OCI-LY7 (cell line): ENCODE data around the gene FNDC3B.

Source experiments
- EZH2phosphoT487 ChIP-seq: fragments of 200-600 bp; sonication (generic); IDR thresholded peaks from 2 replicates; pipeline ENCODE4 v1.6.1; 2018; ENCODE audit warnings: low read depth, borderline replicate concordance, mild to moderate bottlenecking, mixed run types, antibody characterized with exemption, low read length, moderate library complexity, mixed read lengths
- TF ChIP-seq, protein P1 (sequence below): fragments of 200-600 bp; sonication (generic); conservative IDR thresholded peaks from 2 replicates; pipeline ENCODE4 v1.5.1; 2014; ENCODE audit warnings: mild to moderate bottlenecking, antibody characterized with exemption, low read length, moderate library complexity, mixed read lengths

DNA sequence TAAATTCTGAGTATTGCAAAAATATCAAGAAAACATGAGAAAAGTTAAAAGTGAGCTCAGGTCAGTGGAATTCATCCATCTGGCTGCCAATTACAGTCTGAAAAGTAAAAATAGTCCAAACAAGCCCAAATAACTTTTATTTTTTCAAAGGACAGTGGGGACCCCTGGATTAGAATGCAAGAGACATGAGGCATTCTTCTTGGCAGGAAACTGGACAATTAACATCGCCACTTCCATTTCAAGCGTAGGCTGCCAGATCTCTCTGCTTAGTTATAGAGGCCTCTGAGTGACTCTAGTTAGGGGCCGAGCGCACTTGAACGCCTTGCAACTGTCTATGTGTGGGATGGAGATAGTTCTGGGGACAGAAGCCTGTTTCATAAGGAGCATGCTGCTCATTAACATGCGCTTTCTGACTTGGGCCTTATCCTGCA is 219.7 kb downstream of the FNDC3B start:
- TF ChIP-seq, protein P1, sequence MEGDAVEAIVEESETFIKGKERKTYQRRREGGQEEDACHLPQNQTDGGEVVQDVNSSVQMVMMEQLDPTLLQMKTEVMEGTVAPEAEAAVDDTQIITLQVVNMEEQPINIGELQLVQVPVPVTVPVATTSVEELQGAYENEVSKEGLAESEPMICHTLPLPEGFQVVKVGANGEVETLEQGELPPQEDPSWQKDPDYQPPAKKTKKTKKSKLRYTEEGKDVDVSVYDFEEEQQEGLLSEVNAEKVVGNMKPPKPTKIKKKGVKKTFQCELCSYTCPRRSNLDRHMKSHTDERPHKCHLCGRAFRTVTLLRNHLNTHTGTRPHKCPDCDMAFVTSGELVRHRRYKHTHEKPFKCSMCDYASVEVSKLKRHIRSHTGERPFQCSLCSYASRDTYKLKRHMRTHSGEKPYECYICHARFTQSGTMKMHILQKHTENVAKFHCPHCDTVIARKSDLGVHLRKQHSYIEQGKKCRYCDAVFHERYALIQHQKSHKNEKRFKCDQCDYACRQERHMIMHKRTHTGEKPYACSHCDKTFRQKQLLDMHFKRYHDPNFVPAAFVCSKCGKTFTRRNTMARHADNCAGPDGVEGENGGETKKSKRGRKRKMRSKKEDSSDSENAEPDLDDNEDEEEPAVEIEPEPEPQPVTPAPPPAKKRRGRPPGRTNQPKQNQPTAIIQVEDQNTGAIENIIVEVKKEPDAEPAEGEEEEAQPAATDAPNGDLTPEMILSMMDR = no peak
- TF ChIP-seq EZH2phosphoT487 = no peak
